A549 treated with AZD9567 at 1 μM for 4 hours (cell line): ENCODE measurements around the gene CCDC18. TPM values are rescaled to one million over a fixed set of nuclear protein-coding genes. Genes with fewer than 3 reads are reported as not detected.

Experiments used
- total RNA-seq: library from RNA; stranded (reverse); fragments of 200-300 nt; extraction: Qiagen RNA extraction; gene quantifications from 5 replicates; pipeline ENCODE4 v1.2.3, GENCODE V29; 2022; ENCODE audit not compliant: insufficient read depth

CCDC18 gene
- total RNA-seq: 5.4 to 7.8 TPM (median 5.9 TPM) in 5 replicates

GRCh38 chr1:93180723-93181613 is at the start of gene CCDC18:
Gene CCDC18, plus strand, starts transcription at chr1:93180724. Its CDS starts 2,638 bp downstream, at chr1:93183362.

GRCh38 chr1:93179886-93180722 is 420 bp upstream of the CCDC18 start, which contains the start of gene TMED5:
Gene TMED5, minus strand, starts transcription at chr1:93180413. Its CDS starts 171 bp downstream, at chr1:93180242.

Other genes with a start within 250 kb of the CCDC18 start
- gene DIPK1A, start 219.3 kb upstream of the CCDC18 start, total RNA-seq: 6.8 to 14.0 TPM (median 8.5 TPM) in 5 replicates
- gene MTF2, start 101.4 kb upstream of the CCDC18 start, total RNA-seq: 9.7 to 19.2 TPM (median 11.6 TPM) in 5 replicates
- 24.1 to 39.3 TPM (median 35.6 TPM) in 5 replicates for gene TMED5, start 311 bp upstream of the CCDC18 start, total RNA-seq
- gene DR1, start 165.2 kb downstream of the CCDC18 start, total RNA-seq: 24.3 to 37.3 TPM (median 33.4 TPM) in 5 replicates